OCI-LY1 (cell line): Measurements from ENCODE around the gene IRS2.

Experiments used
- EZH2 ChIP-seq: fragments of 200-600 bp; sonication (generic), shearing (Covaris generic); IDR thresholded peaks from 2 replicates; pipeline ENCODE4 v1.8.0; 2017; ENCODE audit warnings: borderline replicate concordance, mixed run types, mild to moderate bottlenecking, antibody characterized with exemption, low read length, moderate library complexity, mixed read lengths
- TF ChIP-seq, protein P1 (sequence below): fragments of 200-600 bp; sonication (generic), shearing (Covaris generic); IDR thresholded peaks from 2 replicates; pipeline ENCODE4 v1.5.1; 2017; ENCODE audit warnings: mild to moderate bottlenecking, antibody characterized with exemption, low read length, moderate library complexity, mixed read lengths

DNA sequence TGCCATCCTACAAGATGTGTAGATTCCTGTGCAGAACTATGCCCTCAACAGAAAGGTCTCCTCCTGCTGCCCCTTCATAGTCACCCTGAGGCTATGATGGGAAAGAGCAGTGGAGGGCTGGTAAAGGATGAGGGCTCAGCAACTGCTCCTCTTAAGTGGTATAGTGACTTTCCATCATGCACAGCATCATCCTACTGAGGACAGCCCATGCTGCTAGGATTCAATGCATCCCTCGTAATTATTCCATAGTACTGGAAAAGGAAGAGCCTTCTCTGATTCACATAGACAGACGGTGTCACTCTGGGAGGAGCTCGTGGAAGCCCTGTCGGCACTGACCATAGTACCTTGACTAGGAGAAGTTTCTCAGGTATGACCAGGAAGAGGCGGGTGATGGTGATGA lies 47.6 kb upstream of the IRS2 start:
- TF ChIP-seq, protein P1, sequence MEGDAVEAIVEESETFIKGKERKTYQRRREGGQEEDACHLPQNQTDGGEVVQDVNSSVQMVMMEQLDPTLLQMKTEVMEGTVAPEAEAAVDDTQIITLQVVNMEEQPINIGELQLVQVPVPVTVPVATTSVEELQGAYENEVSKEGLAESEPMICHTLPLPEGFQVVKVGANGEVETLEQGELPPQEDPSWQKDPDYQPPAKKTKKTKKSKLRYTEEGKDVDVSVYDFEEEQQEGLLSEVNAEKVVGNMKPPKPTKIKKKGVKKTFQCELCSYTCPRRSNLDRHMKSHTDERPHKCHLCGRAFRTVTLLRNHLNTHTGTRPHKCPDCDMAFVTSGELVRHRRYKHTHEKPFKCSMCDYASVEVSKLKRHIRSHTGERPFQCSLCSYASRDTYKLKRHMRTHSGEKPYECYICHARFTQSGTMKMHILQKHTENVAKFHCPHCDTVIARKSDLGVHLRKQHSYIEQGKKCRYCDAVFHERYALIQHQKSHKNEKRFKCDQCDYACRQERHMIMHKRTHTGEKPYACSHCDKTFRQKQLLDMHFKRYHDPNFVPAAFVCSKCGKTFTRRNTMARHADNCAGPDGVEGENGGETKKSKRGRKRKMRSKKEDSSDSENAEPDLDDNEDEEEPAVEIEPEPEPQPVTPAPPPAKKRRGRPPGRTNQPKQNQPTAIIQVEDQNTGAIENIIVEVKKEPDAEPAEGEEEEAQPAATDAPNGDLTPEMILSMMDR, result no peak
- no peak for TF ChIP-seq EZH2
